Muscle of leg (tissue), 16 donors: ENCODE data around the gene UBE2V1. TPM values are rescaled to one million over a fixed set of nuclear protein-coding genes. Genes with fewer than 3 reads are reported as not detected.
"Not testable (repeated sequence)": the region's sequence is repeated elsewhere in the genome, so short reads cannot be mapped to it uniquely, and the experiment has no call there.

Experiments used
- DNase-seq: peaks from one replicate; pipeline ENCODE4 v3.0.0; 2013
- H3K27ac ChIP-seq: one replicate; pipeline ENCODE4 v1.5.1; 2013; ENCODE audit warnings: mild to moderate bottlenecking, low read length, control low read depth
- H3K27me3 ChIP-seq: one replicate; pipeline ENCODE4 v1.6.1; 2013; ENCODE audit warnings: low read length; ENCODE audit not compliant: control insufficient read depth, insufficient read depth
- H3K36me3 ChIP-seq: one replicate; pipeline ENCODE4 v1.6.1; 2013; ENCODE audit warnings: low read length; ENCODE audit not compliant: control insufficient read depth, insufficient read depth
- H3K4me1 ChIP-seq: one replicate; pipeline ENCODE4 v1.6.1; 2013; ENCODE audit warnings: low read length; ENCODE audit not compliant: control insufficient read depth, insufficient read depth
- H3K4me3 ChIP-seq: one replicate; pipeline ENCODE4 v1.5.1; 2013; ENCODE audit warnings: low read length, control low read depth
- H3K9me3 ChIP-seq: replicated peaks from 2 replicates; pipeline ENCODE4 v1.6.1; 2013; ENCODE audit warnings: low read depth, low read length; ENCODE audit not compliant: control insufficient read depth
- WGBS: methylation state at CpG from one replicate; pipeline ENCODE4 v1.1.5; 2013; ENCODE audit warnings: missing lambda C conversion rate; ENCODE audit not compliant: insufficient coverage; 5-methylcytosine and 5-hydroxymethylcytosine counted together
- long read RNA-seq, 11 donors: transcript quantifications; one replicate each; lab custom pipeline, GENCODE V29; 2026
- polyA plus RNA-seq, 8 donors: library from polyadenylated mRNA; unstranded; fragments of 120-200 nt; gene quantifications; one replicate each; pipeline versions ENCODE4 v1.2.1 to v1.2.3, GENCODE V29; 2013; ENCODE audit warnings: inconsistent platforms in 1 of 8, low replicate concordance in 1 of 8; ENCODE audit not compliant: insufficient read length in 8 of 8, insufficient read depth in 1 of 8
- total RNA-seq: library from RNA; stranded (reverse); fragments of 120-200 nt; gene quantifications from one replicate; pipeline ENCODE4 v1.2.4, GENCODE V29; 2013

The UBE2V1 gene
- total RNA-seq (43.3 TPM), polyA plus RNA-seq (100 to 1,000 TPM; 109 to 131 (median 113) TPM)
- long read RNA-seq, donor 1, transcript UBE2V1-203 (4 exons, 2,133 nt): major isoform, 20 of 23 reads
- long read RNA-seq, donor 1, partial matches to known transcripts: 0 of 23 reads
- long read RNA-seq, donor 1, other reads (novel, unspliced or antisense): 0 of 23 reads
- long read RNA-seq, donor 2, transcript UBE2V1-203 (4 exons, 2,133 nt): major isoform, 8 of 9 reads
- long read RNA-seq, donor 2, partial matches to known transcripts: 0 of 9 reads
- long read RNA-seq, donor 2, other reads (novel, unspliced or antisense): 0 of 9 reads
- long read RNA-seq, donor 3, transcript UBE2V1-203 (4 exons, 2,133 nt): major isoform, 67 of 73 reads
- long read RNA-seq, donor 3, partial matches to known transcripts: 0 of 73 reads
- long read RNA-seq, donor 3, other reads (novel, unspliced or antisense): 0 of 73 reads
- long read RNA-seq, donor 4, transcript UBE2V1-203 (4 exons, 2,133 nt): major isoform, 26 of 63 reads
- long read RNA-seq, donor 4, transcript UBE2V1-211 (3 exons, 566 nt): minor isoform, 5 of 63 reads
- long read RNA-seq, donor 4, partial matches to known transcripts: 30 of 63 reads
- long read RNA-seq, donor 4, other reads (novel, unspliced or antisense): 0 of 63 reads
- long read RNA-seq, donor 5, transcript UBE2V1-203 (4 exons, 2,133 nt): major isoform, 114 of 134 reads
- long read RNA-seq, donor 5, transcript UBE2V1-205 (3 exons, 1,983 nt): minor isoform, 8 of 134 reads
- long read RNA-seq, donor 5, transcript UBE2V1-211 (3 exons, 566 nt): minor isoform, 11 of 134 reads
- long read RNA-seq, donor 5, partial matches to known transcripts: 0 of 134 reads
- long read RNA-seq, donor 5, other reads (novel, unspliced or antisense): 0 of 134 reads
- long read RNA-seq, donor 6, transcript UBE2V1-203 (4 exons, 2,133 nt): major isoform, 62 of 77 reads
- long read RNA-seq, donor 6, transcript UBE2V1-211 (3 exons, 566 nt): minor isoform, 10 of 77 reads
- long read RNA-seq, donor 6, partial matches to known transcripts: 0 of 77 reads
- long read RNA-seq, donor 6, other reads (novel, unspliced or antisense): 0 of 77 reads
- long read RNA-seq, donor 7, transcript UBE2V1-211 (3 exons, 566 nt): minor isoform, 10 of 59 reads
- long read RNA-seq, donor 7, transcript UBE2V1-203 (4 exons, 2,133 nt): major isoform, 45 of 59 reads
- long read RNA-seq, donor 7, partial matches to known transcripts: 0 of 59 reads
- long read RNA-seq, donor 7, other reads (novel, unspliced or antisense): 0 of 59 reads
- long read RNA-seq, donor 8, transcript UBE2V1-211 (3 exons, 566 nt): minor isoform, 5 of 48 reads
- long read RNA-seq, donor 8, transcript UBE2V1-205 (3 exons, 1,983 nt): minor isoform, 6 of 48 reads
- long read RNA-seq, donor 8, transcript UBE2V1-203 (4 exons, 2,133 nt): major isoform, 34 of 48 reads
- long read RNA-seq, donor 8, partial matches to known transcripts: 0 of 48 reads
- long read RNA-seq, donor 8, other reads (novel, unspliced or antisense): 0 of 48 reads
- long read RNA-seq, donor 9, transcript UBE2V1-203 (4 exons, 2,133 nt): major isoform, 53 of 69 reads
- long read RNA-seq, donor 9, transcript UBE2V1-211 (3 exons, 566 nt): minor isoform, 10 of 69 reads
- long read RNA-seq, donor 9, transcript UBE2V1-205 (3 exons, 1,983 nt): minor isoform, 5 of 69 reads
- long read RNA-seq, donor 9, partial matches to known transcripts: 0 of 69 reads
- long read RNA-seq, donor 9, other reads (novel, unspliced or antisense): 0 of 69 reads
- long read RNA-seq, donor 10, transcript UBE2V1-211 (3 exons, 566 nt): minor isoform, 11 of 112 reads
- long read RNA-seq, donor 10, transcript UBE2V1-203 (4 exons, 2,133 nt): major isoform, 91 of 112 reads
- long read RNA-seq, donor 10, partial matches to known transcripts: 6 of 112 reads
- long read RNA-seq, donor 10, other reads (novel, unspliced or antisense): 0 of 112 reads
- long read RNA-seq, donor 11, transcript UBE2V1-203 (4 exons, 2,133 nt): major isoform, 45 of 64 reads
- long read RNA-seq, donor 11, transcript UBE2V1-211 (3 exons, 566 nt): minor isoform, 13 of 64 reads
- long read RNA-seq, donor 11, partial matches to known transcripts: 0 of 64 reads
- long read RNA-seq, donor 11, other reads (novel, unspliced or antisense): 0 of 64 reads

DNA sequence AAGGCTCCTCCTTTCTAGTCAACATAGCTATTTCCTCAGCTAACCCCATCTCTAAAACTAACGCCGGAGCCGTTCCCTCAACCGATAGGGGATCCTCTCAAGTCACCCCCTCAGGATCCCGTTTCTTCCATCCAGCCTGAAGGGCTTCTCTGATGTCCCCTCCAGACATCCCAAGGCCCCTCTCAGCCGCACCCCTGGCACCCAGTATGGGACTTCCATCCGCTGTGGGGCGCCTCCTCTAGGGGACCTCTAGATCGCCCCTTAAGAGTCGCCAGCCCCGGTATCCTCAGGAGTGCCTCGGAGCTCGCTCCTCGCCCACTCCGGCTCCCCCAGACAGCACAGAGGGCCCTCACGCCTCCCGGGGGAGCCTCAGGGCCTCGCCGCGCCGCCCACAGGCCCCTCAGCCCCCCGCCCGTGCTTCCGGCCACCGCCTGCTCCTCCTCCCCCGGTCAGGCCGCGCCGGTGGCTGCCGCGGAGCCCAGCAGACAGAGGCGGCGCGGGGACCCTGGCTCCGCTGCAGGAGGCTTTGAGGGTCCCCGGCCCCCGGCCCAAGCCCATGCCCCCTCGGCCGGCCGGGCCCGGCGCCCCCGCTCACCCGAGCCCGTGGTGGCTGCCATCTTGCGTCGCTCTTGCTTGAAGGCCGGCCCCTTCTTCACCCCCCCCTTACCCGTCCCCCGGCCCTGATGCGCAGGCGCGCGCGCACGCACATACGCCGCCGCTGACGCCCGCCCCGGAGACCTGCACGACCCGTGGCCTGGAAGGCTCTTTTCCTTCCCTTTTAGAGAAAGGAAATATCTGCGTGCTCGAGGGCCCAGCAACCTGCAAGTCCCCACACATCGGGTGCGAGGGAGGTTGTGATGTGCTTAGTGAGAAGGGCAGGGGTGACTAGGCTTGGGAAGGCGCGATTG is at the start of gene UBE2V1:
Gene UBE2V1 (minus strand): TSS at position 639 of the 908 bp plus-strand sequence. CDS start 22 bp downstream, at position 617.
- Histone ChIP-seq H3K9me3 (no peaks in the 10 kb centered on the region), H3K4me3 (peak within 1 kb of the TSS; percentile 69), H3K36me3 (peaks cover 9% of the 10 kb centered on the region), H3K27me3 (no peaks in the 10 kb centered on the region), H3K4me1 (peaks cover 56% of the 10 kb centered on the region), H3K27ac (peak within 1 kb of the TSS; percentile 99)
- WGBS: under 1% methylated on average over 57 of the region's 70 CpGs
- DNase-seq: peak; percentile 96

GRCh38 chr20:50161494-50161893 is 48.5 kb upstream of the UBE2V1 start:
- 90% methylated on average over 1 of the region's 7 CpGs for WGBS
- H3K36me3 ChIP-seq, H3K4me3 ChIP-seq, H3K9me3 ChIP-seq, DNase-seq, H3K27ac ChIP-seq, H3K27me3 ChIP-seq: not testable (repeated sequence)
- peaks cover 24% of the 10 kb centered on the region for H3K4me1 ChIP-seq

GRCh38 chr20:50153500-50154377 is 40.8 kb upstream of the UBE2V1 start, which contains the start of gene PEDS1:
Gene PEDS1 (minus strand): TSS chr20:50153723. CDS start chr20:50153637, 86 bp downstream.
- Histone ChIP-seq H3K4me1 (peaks cover 42% of the 10 kb centered on the region), H3K4me3 (peak within 1 kb of the TSS; percentile 96), H3K36me3 (peaks cover 14% of the 10 kb centered on the region), H3K27ac (peak within 1 kb of the TSS; percentile 86), H3K9me3 (no peaks in the 10 kb centered on the region), H3K27me3 (peaks cover 2% of the 10 kb centered on the region)
- DNase-seq: peak; percentile 97
- WGBS: 2% methylated on average over 95 of the region's 99 CpGs

DNA sequence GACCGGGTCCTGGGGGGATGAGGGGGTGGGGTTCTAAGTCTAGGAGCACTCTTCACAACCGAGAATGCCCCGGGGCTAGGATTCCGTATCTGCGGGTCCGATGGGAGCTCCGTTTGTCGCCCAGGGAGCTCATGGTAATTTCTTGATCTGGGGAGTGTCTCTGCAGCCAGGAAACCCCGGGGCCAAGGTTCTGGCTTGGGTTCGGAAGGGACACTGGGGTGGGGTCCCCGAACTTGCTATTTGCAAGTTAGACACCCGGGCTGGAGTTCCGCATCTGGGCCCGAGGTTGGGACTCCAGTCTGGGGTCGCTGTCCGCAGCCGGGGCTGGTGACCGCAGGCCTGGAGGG is 40.2 kb upstream of the UBE2V1 start:
- peaks cover 19% of the 10 kb centered on the region for H3K36me3 ChIP-seq
- no peak for DNase-seq
- WGBS: under 1% methylated on average over 13 of the region's 18 CpGs
- peak overlapping the region; percentile 96 for H3K4me3 ChIP-seq
- H3K27ac ChIP-seq: peak overlapping the region; percentile 69
- H3K4me1 ChIP-seq: peaks cover 42% of the 10 kb centered on the region
- no peaks in the 10 kb centered on the region for H3K9me3 ChIP-seq
- peaks cover 2% of the 10 kb centered on the region for H3K27me3 ChIP-seq

DNA sequence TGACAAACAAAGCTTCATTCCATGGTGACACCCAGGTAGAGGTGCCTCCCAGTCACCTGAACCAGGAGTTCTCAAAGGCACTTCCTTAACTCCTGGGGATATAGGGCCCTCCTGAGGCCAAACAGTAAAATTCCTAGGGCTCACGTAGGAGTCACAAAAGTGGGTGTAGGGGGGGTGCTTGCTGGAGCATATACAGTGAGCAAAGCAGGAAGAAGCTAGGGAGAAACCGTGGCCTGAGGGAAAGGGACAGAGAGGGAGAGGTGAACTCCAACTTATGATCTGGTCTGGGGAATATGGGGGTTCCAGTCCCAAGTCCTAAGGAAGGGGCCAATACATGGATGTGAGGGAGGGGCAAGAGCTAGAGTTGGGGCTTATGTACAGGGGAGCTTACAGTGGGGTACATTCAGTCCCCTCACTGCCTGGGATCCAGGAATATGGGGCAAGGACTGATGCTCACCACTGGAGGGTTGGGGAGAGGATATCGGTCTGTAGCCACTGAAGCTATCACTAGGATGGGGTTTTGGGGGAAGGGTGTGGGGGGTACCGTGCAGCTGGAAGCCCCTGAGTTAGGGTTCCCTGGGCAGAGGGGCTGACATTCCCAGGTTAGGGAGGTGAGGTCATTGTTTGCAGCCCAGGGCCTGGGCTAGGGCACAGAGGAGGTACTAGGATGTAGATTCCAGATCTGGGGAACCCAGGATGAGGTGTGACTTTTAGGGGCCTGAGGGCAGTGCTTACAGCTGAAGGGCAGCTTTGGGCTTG is 39.6 kb upstream of the UBE2V1 start:
- WGBS: 20% methylated on average over 4 of the region's 4 CpGs
- Histone ChIP-seq H3K4me3 (peak overlapping the region; percentile 96), H3K4me1 (peaks cover 42% of the 10 kb centered on the region)

DNA sequence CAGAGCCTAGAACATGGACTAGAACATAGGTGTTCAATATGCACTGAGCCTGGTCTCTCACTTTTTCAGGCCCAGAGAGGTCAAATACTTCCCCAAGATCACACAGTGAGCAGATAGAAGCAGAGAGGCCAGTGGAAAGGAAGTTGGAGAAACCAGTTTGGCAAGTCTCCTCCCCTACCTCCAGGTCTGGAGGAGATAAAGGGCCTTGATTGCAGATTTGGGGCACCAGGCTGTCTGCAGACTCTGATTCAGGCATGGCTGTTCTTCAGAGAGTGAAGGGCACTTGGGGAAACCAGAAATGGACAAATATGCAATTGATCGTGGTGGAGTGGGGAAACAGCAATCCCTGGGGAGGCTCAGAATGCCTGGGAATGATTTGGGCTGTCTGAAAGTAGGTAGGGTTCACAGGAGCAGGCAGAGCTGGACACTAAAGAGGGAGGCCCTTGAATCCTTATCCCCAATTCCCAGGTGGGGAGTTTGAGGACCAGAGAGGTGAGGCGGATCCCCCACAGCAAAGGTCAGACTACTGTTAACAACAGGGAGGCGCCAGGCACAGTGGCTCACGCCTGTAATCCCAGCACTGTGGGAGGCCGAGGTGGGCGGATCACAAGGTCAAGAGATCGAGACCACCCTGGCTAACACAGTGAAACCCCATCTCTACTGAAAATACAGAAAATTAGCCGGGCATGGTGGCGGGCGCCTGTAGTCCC is 38.2 kb upstream of the UBE2V1 start:
- Histone ChIP-seq H3K9me3 (no peaks in the 10 kb centered on the region), H3K4me1 (peaks cover 55% of the 10 kb centered on the region), H3K36me3 (peaks cover 31% of the 10 kb centered on the region), H3K27me3 (peaks cover 2% of the 10 kb centered on the region), H3K27ac (no peak overlapping the region), H3K4me3 (no peak overlapping the region)
- WGBS: 50% methylated on average over 1 of the region's 10 CpGs
- DNase-seq: no peak

More for the DNA sequence above, 39.6 kb upstream of the UBE2V1 start:
- H3K9me3 ChIP-seq: no peaks in the 10 kb centered on the region
- no peak for DNase-seq
- H3K27ac ChIP-seq: no peak overlapping the region
- peaks cover 2% of the 10 kb centered on the region for H3K27me3 ChIP-seq
- peaks cover 24% of the 10 kb centered on the region for H3K36me3 ChIP-seq
